Epithelial cell of prostate (primary cell): ENCODE results near the gene SELENOO.

Source experiments
- DNase-seq: peaks from one replicate; pipeline ENCODE4 v3.0.0-alpha.2; 2011; ENCODE audit warnings: low read depth, low spot score
- H3K27ac ChIP-seq: fragments of 450-650 bp; 2 replicates; pipeline ENCODE4 v1.5.1; 2017; ENCODE audit warnings: mild to moderate bottlenecking

Gene SELENOO

GRCh38 chr22:50227579-50228215, 26.9 kb downstream of the SELENOO start:
- no peak overlapping the region for H3K27ac ChIP-seq
- DNase-seq: no peak

DNA sequence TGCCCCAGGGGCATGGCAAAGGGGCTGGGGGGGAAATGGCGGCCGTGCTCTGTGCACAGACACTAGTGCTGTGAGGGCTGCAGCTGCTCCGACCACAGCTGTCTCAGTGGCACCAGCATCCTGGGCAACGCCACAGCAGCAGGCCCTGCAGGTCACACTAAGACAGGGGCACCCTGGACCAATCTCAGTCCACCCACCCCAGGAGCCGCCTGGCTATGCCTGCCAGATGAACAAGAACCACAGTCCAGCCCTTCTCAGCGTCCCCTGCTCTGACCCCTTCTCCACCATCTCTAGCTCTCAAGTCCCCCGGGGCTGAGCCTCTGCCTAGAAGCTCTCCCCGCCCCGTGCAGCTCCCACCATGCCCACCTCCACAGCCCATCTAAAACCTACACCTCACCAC, 27.6 kb downstream of the SELENOO start:
- no peak for DNase-seq
- no peak overlapping the region for H3K27ac ChIP-seq

DNA sequence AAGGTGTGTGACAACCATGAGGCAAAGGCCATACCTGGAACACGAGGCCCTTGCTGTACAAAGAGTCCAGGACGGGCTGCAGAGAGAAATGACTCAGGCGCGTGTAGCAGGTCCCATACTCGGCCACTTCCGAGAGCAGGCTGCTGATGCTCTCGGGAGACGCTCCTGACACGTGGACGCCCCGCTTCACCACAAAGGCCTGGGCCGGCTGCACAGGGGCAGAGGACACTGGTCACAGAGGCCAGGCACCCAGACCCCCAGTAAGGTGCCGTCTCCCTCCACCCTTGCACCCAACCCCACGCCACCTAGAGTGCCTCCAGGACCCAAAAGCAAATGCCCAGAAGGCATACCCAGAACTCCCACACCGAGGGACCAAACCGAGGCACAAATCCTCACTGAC, 28.6 kb downstream of the SELENOO start:
- no peak for DNase-seq
- no peak overlapping the region for H3K27ac ChIP-seq

- no peak for DNase-seq
- H3K27ac ChIP-seq: no peak overlapping the region
These were observed 31.8 kb downstream of the SELENOO start for GRCh38 chr22:50232481-50233151.

DNA sequence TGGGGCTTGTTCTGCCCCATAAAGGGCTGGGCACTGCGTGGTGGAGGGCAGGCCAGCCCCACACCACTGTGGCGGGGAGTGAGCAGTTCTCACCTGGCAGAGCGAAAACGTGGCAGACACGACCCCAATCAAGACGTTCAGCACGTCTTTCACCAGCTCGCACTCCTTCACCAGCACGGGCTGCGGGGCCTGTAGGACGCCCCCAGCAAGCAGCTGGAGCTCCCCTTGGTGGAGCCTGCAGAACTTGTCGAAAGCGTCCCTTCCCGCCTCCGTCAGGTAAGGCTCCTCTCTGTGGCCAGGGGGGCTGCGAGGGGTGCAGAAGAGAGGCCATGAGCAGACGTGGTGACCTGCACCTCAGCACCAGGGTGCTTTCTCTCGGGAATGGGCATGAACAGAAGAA, 32.4 kb downstream of the SELENOO start:
- no peak overlapping the region for H3K27ac ChIP-seq
- no peak for DNase-seq

- no peak for DNase-seq
These were observed 36.1 kb downstream of the SELENOO start for GRCh38 chr22:50236731-50237409.

GRCh38 chr22:50238755-50239154, 37.9 kb downstream of the SELENOO start:
- H3K27ac ChIP-seq: no peak overlapping the region
- DNase-seq: no peak

More at GRCh38 chr22:50236731-50237409, 36.1 kb downstream of the SELENOO start:
- H3K27ac ChIP-seq: no peak overlapping the region

DNA sequence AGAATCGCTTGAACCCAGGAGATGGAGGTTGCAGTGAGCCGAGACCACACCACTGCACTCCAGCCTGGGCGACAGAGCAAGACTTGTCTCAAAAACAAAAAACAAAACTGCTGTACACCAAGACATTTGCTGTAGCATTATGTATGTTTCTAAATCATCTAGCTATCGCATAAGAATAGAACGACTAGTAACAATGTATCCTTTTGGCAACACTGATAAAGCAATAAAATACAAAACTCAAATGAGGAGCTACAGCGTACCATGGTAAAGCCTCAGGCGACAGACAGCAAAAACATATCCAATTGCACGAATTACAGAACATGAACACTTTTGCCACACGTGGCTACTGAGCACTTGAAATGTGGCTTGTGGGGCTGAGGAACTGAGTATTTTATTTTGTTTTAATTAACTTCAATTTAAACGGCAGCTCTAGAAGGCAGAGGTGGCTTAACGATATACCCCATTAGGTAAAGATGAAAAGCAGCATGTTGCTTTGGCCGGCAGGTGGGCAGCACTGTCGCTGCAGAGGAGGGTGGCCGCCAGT, 41.7 kb downstream of the SELENOO start:
- no peak for DNase-seq
- H3K27ac ChIP-seq: no peak overlapping the region

DNA sequence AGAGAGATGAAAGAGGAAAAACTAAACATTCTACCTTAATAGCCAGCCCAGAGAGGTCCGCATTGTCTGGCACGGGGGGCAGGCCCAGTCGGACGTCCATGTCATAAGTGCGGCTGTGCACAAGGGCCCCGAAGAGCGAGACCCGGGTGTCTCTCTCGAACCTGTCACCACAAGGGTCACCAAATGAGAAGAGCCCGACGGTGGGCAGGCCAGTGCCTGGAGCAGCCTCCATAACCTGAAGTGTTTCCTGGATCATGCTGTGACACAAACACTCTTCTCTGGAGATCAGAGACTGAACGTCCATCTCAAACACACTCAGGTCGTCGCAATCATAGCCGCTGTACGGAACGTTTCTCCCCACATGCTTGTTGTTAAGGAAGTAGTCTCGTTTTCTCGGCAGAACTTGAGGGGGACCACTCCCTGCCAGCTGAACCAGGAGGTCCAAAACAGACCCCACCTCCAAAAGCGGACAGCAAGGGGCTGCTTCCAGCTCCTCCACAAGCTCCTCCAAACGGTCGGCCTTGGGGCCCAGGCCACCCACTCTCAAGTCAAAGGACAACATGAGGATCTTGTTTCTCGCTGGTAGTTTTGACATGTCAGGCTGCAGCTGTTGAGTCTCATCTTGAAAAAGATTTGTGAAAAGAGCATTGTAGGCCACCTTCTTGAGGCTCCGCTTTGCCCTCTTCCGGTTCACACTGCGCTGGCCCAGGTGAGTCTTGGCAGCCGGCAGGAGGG, 43.0 kb downstream of the SELENOO start:
- DNase-seq: no peak
- peak overlapping the region; percentile 86 for H3K27ac ChIP-seq

GRCh38 chr22:50244420-50245213, 43.8 kb downstream of the SELENOO start, which contains the start of gene TUBGCP6:
TSS of gene TUBGCP6 (minus strand) at chr22:50245023. CDS start at chr22:50244459, 564 bp downstream.
- DNase-seq: peak; percentile 51

DNA sequence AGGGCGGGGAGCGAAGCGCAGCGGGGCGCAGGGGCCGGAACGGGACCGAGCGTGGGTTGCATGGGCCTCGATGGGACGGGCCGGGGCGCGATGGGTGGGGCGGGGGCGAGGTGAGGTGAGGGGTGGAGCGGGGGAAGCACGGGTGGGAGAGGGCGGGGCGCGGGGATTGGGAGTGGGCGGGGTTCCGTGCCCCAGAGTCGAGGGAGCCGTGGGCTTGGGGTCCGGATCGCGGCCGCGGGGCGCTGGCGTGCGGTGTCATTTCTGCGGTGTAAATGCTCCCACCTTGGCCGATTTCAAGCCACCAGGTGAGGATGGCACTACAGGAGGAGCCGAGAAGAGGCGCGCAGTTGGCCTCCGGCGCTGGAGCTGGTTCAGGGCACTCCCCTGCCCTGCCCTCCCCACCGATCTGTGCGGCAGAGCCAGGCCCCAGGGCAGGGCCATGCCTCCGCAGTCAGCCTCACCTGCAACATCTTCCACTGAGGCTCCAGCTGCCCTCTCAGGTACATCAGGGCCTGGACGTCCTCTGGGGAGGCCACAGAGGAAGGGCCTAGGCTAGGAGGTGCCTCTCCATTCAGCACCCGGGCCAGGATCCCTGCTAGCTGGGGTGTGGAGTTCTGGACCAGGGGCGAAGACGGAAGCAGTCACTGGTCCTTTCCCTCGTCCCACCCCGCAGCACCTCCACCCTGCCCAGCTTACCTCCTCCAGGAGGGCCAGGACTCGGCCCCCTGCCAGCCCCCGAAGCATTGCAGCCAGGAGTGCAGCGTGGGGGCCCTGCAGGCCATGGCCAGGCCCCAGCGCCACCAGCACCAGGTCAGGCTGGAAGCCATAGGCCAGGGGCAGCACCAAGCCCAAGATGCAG, 44.6 kb downstream of the SELENOO start:
- DNase-seq: no peak
- H3K27ac ChIP-seq: peak overlapping the region; percentile 86

More at GRCh38 chr22:50244420-50245213, 43.8 kb downstream of the SELENOO start, which contains the start of gene TUBGCP6:
- peak within 1 kb of the TSS; percentile 86 for H3K27ac ChIP-seq

GRCh38 chr22:50246242-50247175, 45.7 kb downstream of the SELENOO start:
- H3K27ac ChIP-seq: no peak overlapping the region
- no peak for DNase-seq

GRCh38 chr22:50247748-50248147, 46.9 kb downstream of the SELENOO start:
- DNase-seq: no peak
- no peak overlapping the region for H3K27ac ChIP-seq

DNA sequence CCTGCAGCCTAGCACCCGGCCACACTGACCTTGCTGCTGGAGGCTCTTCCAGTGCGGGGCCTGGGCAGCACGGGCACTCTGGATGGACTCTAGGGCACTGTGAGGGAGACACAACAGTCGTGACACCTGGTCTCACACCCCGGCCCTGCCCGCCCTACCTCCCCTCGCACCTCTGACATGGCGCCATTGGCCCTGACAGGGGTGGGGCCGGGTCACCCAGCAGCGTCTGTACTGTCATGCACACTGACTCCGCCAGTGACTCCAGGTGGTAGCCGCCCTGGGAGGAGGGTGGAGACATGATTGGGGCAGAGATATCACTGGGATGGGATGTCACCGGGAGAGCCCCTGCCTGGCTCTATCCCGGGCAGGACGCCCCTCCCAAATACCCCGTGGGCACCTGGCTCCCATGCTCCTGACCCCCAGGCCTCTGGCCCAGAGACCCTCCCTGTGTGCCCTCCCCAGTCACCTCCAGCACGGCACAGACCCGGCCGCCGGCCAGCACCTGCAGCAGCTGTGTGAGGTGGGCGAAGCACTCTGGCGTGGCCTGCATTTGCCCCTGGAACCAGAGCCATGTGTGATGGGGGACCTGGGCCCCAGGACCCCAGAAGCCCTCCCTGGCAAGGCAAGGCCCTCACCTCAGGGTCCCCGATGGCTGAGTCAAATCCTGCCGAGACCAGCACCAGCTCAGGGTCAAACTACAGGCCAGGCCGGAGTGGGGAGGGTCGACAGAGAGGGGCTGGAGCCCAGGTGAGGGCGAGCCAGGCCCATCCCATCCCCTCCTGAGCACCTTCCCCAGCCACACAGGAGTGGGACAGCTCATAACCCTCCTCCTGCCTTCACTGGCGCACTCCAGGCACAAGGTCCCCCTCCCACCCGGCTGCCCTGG, 47.6 kb downstream of the SELENOO start:
- no peak overlapping the region for H3K27ac ChIP-seq

DNA sequence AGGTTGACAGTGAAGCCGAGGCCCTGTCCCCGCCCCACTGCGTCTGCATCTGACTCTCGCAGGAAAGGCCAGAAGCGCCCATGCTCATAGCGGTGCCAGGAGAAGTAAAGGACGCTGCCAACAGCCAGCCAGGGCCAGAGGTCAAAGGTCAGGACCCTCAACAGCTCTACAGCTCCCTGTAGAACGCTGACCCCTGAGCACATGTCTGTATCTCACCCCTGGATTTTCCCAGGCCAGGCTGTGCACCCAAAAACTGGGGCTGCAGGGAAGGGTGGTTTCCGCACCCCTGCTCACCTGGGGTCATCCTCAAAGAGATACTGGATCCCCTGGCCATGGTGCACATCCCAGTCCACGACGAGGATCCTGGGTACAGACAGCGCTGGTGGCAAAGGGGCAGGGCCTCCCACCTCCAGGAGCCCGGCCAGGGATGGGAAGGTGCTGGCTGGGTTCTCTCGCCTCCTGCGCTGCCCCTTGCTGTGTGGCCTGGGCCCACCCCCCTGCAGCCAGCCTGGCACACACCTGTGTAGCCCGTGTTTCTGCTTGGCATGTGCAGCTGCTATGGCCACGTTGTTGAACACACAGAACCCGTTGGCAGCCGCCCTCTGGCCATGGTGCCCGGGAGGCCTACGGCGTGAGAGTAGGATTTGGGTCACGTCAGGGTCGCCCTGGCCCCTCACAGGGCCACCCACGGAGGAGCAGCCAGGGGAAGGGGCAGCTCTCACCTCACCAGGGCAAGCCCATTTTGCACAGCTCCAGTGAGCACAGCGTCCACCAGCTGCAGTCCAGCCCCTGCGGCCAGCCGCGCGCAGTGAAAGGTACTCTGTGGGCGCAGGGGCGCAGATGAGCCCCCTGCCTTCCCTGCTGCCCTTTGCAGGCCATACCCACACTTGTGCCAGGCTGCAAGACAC, 48.8 kb downstream of the SELENOO start:
- H3K27ac ChIP-seq: no peak overlapping the region
- DNase-seq: no peak

More for the DNA sequence above, 47.6 kb downstream of the SELENOO start:
- no peak for DNase-seq

- no peak for DNase-seq
- H3K27ac ChIP-seq: no peak overlapping the region
These were observed 49.4 kb downstream of the SELENOO start for GRCh38 chr22:50250249-50250554.
